ENCODE measurements around the gene SPTBN4. TPM values are rescaled to one million over a fixed set of nuclear protein-coding genes. Genes with fewer than 3 reads are reported as not detected.

Gene SPTBN4
- polyA plus RNA-seq, 1 of the 3 experiments (the other 2 are of a cell fraction), result 3.1 TPM

- H3K9me3 ChIP-seq, result no peaks in the 10 kb centered on the region
- H3F3A ChIP-seq (replicated peaks; ENCODE audit: insufficient read depth), result no peaks in the 10 kb centered on the region
- no peaks in the 10 kb centered on the region for H3K27me3 ChIP-seq (ENCODE audit: insufficient read depth)
- H3K4me1 ChIP-seq (ENCODE audit: control insufficient read depth in 1 of 2, insufficient read depth in 2 of 2, low read depth in 1 of 2, low read length in 1 of 2), result no peaks in the 10 kb centered on the region; a peak in 1 of 4 replicates
- H4K20me1 ChIP-seq (ENCODE audit: insufficient read depth), result no peaks in the 10 kb centered on the region
- H2AFZ ChIP-seq (ENCODE audit: low read depth), result no peak overlapping the region
- H3K4me2 ChIP-seq, result no peak overlapping the region
- no peaks in the 10 kb centered on the region for H3K36me3 ChIP-seq (replicated peaks in 1 of 2; ENCODE audit: control insufficient read depth in 1 of 2, insufficient read depth in 2 of 2, low read length in 1 of 2)
- H3K27ac ChIP-seq (ENCODE audit: low read depth in 2 of 2, low read length in 1 of 2), result no peak overlapping the region
- POLR2A ChIA-PET, result no interaction called here
- H3K4me3 ChIP-seq (ENCODE audit: low read depth in 2 of 2, low read length in 1 of 2), result no peak overlapping the region
- TF ChIP-seq USF2 (IDR thresholded peaks at IDR 0.05; ENCODE audit: borderline replicate concordance, low read depth, low read length) (no peak), CHD2 (IDR thresholded peaks at IDR 0.05; ENCODE audit: low read length, partially characterized antibody) (no peak), REST (IDR thresholded peaks at IDR 0.05; ENCODE audit: low read depth, low read length) (no peak), FOSL2 (IDR thresholded peaks at IDR 0.05; ENCODE audit: borderline replicate concordance, low read depth) (no peak), EP300 (IDR thresholded peaks at IDR 0.05; ENCODE audit: borderline replicate concordance in 1 of 2, low read depth in 1 of 2, low read length in 1 of 2) (no peak), RAD21 (IDR thresholded peaks at IDR 0.05; ENCODE audit: low read length) (no peak), PBX3 (IDR thresholded peaks at IDR 0.05) (no peak), YY1 (IDR thresholded peaks at IDR 0.05; ENCODE audit: low read depth) (no peak), MEF2A (IDR thresholded peaks at IDR 0.05; ENCODE audit: borderline replicate concordance, low read depth) (no peak), ELF1 (IDR thresholded peaks at IDR 0.05) (no peak), MAX (IDR thresholded peaks at IDR 0.05; ENCODE audit: low read depth) (no peak), SIN3A (IDR thresholded peaks at IDR 0.05; ENCODE audit: borderline replicate concordance, low read depth, low read length) (no peak), GATA2 (CRISPR knock-in tag; IDR thresholded peaks at IDR 0.05) (no peak), TEAD4 (IDR thresholded peaks at IDR 0.05; ENCODE audit: borderline replicate concordance, insufficient read depth) (no peak), GABPA (IDR thresholded peaks at IDR 0.05; ENCODE audit: low read depth) (no peak), RXRA (IDR thresholded peaks at IDR 0.05; ENCODE audit: borderline replicate concordance, low read depth) (no peak)
- TF ChIP-seq, protein P1, sequence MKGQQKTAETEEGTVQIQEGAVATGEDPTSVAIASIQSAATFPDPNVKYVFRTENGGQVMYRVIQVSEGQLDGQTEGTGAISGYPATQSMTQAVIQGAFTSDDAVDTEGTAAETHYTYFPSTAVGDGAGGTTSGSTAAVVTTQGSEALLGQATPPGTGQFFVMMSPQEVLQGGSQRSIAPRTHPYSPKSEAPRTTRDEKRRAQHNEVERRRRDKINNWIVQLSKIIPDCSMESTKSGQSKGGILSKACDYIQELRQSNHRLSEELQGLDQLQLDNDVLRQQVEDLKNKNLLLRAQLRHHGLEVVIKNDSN (IDR thresholded peaks at IDR 0.05; ENCODE audit: borderline replicate concordance, low read depth), result no peak
- TF ChIP-seq, protein P2, sequence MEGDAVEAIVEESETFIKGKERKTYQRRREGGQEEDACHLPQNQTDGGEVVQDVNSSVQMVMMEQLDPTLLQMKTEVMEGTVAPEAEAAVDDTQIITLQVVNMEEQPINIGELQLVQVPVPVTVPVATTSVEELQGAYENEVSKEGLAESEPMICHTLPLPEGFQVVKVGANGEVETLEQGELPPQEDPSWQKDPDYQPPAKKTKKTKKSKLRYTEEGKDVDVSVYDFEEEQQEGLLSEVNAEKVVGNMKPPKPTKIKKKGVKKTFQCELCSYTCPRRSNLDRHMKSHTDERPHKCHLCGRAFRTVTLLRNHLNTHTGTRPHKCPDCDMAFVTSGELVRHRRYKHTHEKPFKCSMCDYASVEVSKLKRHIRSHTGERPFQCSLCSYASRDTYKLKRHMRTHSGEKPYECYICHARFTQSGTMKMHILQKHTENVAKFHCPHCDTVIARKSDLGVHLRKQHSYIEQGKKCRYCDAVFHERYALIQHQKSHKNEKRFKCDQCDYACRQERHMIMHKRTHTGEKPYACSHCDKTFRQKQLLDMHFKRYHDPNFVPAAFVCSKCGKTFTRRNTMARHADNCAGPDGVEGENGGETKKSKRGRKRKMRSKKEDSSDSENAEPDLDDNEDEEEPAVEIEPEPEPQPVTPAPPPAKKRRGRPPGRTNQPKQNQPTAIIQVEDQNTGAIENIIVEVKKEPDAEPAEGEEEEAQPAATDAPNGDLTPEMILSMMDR (IDR thresholded peaks at IDR 0.05), result no peak
- no peak for DNase-seq
- no peaks in the 10 kb centered on the region for H3K9me2 ChIP-seq
- CTCF ChIA-PET, result interaction anchor here (1.0 kb wide), 1 partner anchor 115 kb away, joined by 3 read pairs; no protein-coding TSS in a partner anchor
- no peaks in the 10 kb centered on the region for H3K79me2 ChIP-seq (ENCODE audit: insufficient read depth)
- WGBS (ENCODE audit: low lambda C conversion rate), result 70% methylated on average over 51 of the region's 91 CpGs
- no peak overlapping the region for H3K9ac ChIP-seq
These were observed 52.8 kb downstream of the SPTBN4 start for GRCh38 chr19:40519352-40520322.
